ENCODE data around the gene CALML3. TPM values are rescaled to one million over a fixed set of nuclear protein-coding genes. Genes with fewer than 3 reads are reported as not detected.

The CALML3 gene
- total and polyA plus RNA-seq, 2 donors (not counting 3 experiments of a cell fraction or from before 2014, with no cell fraction given), result not detected

- BruUV-seq (replicated peaks), result no TSS peak
- FAIRE-seq, result no peak
Observed at GRCh38 chr10:5531558-5532306, 7.0 kb downstream of the CALML3 start.

More at GRCh38 chr10:5531558-5532306, 7.0 kb downstream of the CALML3 start:
- CTCF ChIA-PET, result no interaction called here
- H4K20me1 ChIP-seq (replicated peaks; ENCODE audit: control insufficient read depth, extremely low read depth, insufficient read depth, low read length), result no peaks in the 10 kb centered on the region
- intact Hi-C loops (cut with micrococcal nuclease) (no loop called here), dilution Hi-C loops (cut with MboI; ENCODE audit: extremely low pct_ligation_motif_present, low sequenced_read_pairs) (no loop called here)
- H3K27me3 ChIP-seq (ENCODE audit: control insufficient read depth in 2 of 2, insufficient read depth in 2 of 2, low read length in 2 of 2), result no peaks in the 10 kb centered on the region
- no peaks in the 10 kb centered on the region for H3K79me2 ChIP-seq (ENCODE audit: control insufficient read depth, insufficient read depth, low read length)
- H3K9me3 ChIP-seq (replicated peaks; ENCODE audit: control insufficient read depth, insufficient read depth, low read length), result no peaks in the 10 kb centered on the region
- no peaks in the 10 kb centered on the region for H3K36me3 ChIP-seq (ENCODE audit: control insufficient read depth in 2 of 2, extremely low read depth in 1 of 2, insufficient read depth in 2 of 2, low read length in 2 of 2)
- TF ChIP-seq FOS (IDR thresholded peaks at IDR 0.05; ENCODE audit: borderline replicate concordance, insufficient read depth, low read length) (no peak), JUN (IDR thresholded peaks at IDR 0.05; ENCODE audit: borderline replicate concordance, insufficient read depth, insufficient read length, low read depth) (no peak), GATA2 (IDR thresholded peaks at IDR 0.05; ENCODE audit: insufficient read depth, insufficient read length, low read depth, low read length) (no peak), EZH2 (IDR thresholded peaks at IDR 0.05; ENCODE audit: borderline replicate concordance, low read depth, low read length, severe bottlenecking) (no peak), CTCF (IDR thresholded peaks at IDR 0.05; ENCODE audit: extremely low read depth in 1 of 2, insufficient read depth in 1 of 2, low read depth in 1 of 2, low read length in 2 of 2) (no peak), POLR2AphosphoS5 (IDR thresholded peaks at IDR 0.05; ENCODE audit: insufficient read depth, low read depth, low read length) (no peak), POLR2A (IDR thresholded peaks at IDR 0.05; ENCODE audit: low read depth, low read length) (no peak), MYC (IDR thresholded peaks at IDR 0.05; ENCODE audit: low read depth, low read length) (no peak), MAX (IDR thresholded peaks at IDR 0.05; ENCODE audit: insufficient read depth, insufficient read length) (no peak)
- H3K4me3 ChIP-seq (replicated peaks in 1 of 3; ENCODE audit: insufficient read depth in 1 of 3, low read depth in 1 of 3, low read length in 3 of 3), result no peak overlapping the region
- no peak for DNase-seq (ENCODE audit: low read depth, low spot score)
- H3K4me1 ChIP-seq (ENCODE audit: control insufficient read depth, extremely low read depth, insufficient read depth, low read length), result no peaks in the 10 kb centered on the region
- H3K4me2 ChIP-seq (ENCODE audit: insufficient read depth, low read length), result no peak overlapping the region
- H2AFZ ChIP-seq (ENCODE audit: low read depth, low read length), result no peak overlapping the region
- POLR2A ChIA-PET, result no interaction called here
- H3K27ac ChIP-seq (ENCODE audit: insufficient read depth, low read depth, low read length), result no peak overlapping the region
- H3K9me1 ChIP-seq (replicated peaks; ENCODE audit: control insufficient read depth, extremely low read depth, insufficient read depth, low read length), result no peaks in the 10 kb centered on the region
- no peak overlapping the region for H3K9ac ChIP-seq (replicated peaks; ENCODE audit: extremely low read depth, insufficient read depth, low read length)
